Left ventricle myocardium inferior (tissue), 1 donor: ENCODE measurements around the gene PCDHB3. TPM values are rescaled to one million over a fixed set of nuclear protein-coding genes. Genes with fewer than 3 reads are reported as not detected.
"Not testable (repeated sequence)": the region's sequence is repeated elsewhere in the genome, so short reads cannot be mapped to it uniquely, and the experiment has no call there.

ENCODE experiments used
- DNase-seq: peaks from one replicate; pipeline ENCODE4 v3.0.0-alpha.2; 2020
- H3K27ac ChIP-seq: fragments of 200-600 bp; replicated peaks from 2 replicates; pipeline ENCODE4 v1.8.0; 2021
- H3K27me3 ChIP-seq: fragments of 200-600 bp; 2 replicates; pipeline ENCODE4 v1.8.0; 2021; ENCODE audit warnings: low read depth
- H3K36me3 ChIP-seq: fragments of 200-600 bp; 2 replicates; pipeline ENCODE4 v1.8.0; 2021
- H3K4me1 ChIP-seq: fragments of 200-600 bp; 2 replicates; pipeline ENCODE4 v1.8.0; 2021
- H3K4me3 ChIP-seq: fragments of 200-600 bp; 2 replicates; pipeline ENCODE4 v1.8.0; 2021; ENCODE audit warnings: mild to moderate bottlenecking, moderate library complexity
- H3K9me3 ChIP-seq: fragments of 200-600 bp; replicated peaks from 2 replicates; pipeline ENCODE4 v1.8.0; 2021
- intact Hi-C: fragments of 100-400 bp; cut with micrococcal nuclease; formaldehyde crosslinking; loops from one replicate; pipeline ENCODE4 v1.11.0; 2022
- total RNA-seq: library from RNA; stranded (reverse); fragmentation: NEBNext Ultra II Directional; extraction: Animal tissue kit (Norgen Biotek cat#: 25700); gene quantifications from one replicate; pipeline ENCODE4 v1.2.1, GENCODE V29; 2021
- TF ChIP-seq, protein P1 (sequence below): fragments of 200-600 bp; IDR thresholded peaks from 2 replicates; pipeline ENCODE4 v1.8.0; 2021; ENCODE audit warnings: antibody characterized with exemption, mild to moderate bottlenecking, borderline replicate concordance
- donor health status: DM: no; HTN: yes; CAD: no; lungs with severe emphysema.

PCDHB3 gene
- total RNA-seq, 1 donor from 2014 or later: 0.77 TPM

- peak overlapping the region; percentile 65 for H3K4me3 ChIP-seq
- intact Hi-C loops: no loop called here
- H3K36me3 ChIP-seq: no peaks in the 10 kb centered on the region
- H3K4me1 ChIP-seq: peaks cover 5% of the 10 kb centered on the region
- peak overlapping the region; percentile 69 for H3K27ac ChIP-seq
- H3K9me3 ChIP-seq: peaks cover 29% of the 10 kb centered on the region
- H3K27me3 ChIP-seq: peaks cover 51% of the 10 kb centered on the region
- DNase-seq: no peak
- TF ChIP-seq, protein P1, sequence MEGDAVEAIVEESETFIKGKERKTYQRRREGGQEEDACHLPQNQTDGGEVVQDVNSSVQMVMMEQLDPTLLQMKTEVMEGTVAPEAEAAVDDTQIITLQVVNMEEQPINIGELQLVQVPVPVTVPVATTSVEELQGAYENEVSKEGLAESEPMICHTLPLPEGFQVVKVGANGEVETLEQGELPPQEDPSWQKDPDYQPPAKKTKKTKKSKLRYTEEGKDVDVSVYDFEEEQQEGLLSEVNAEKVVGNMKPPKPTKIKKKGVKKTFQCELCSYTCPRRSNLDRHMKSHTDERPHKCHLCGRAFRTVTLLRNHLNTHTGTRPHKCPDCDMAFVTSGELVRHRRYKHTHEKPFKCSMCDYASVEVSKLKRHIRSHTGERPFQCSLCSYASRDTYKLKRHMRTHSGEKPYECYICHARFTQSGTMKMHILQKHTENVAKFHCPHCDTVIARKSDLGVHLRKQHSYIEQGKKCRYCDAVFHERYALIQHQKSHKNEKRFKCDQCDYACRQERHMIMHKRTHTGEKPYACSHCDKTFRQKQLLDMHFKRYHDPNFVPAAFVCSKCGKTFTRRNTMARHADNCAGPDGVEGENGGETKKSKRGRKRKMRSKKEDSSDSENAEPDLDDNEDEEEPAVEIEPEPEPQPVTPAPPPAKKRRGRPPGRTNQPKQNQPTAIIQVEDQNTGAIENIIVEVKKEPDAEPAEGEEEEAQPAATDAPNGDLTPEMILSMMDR: peak; percentile 65
These were observed 15.7 kb upstream of the PCDHB3 start for GRCh38 chr5:141084487-141084989.

GRCh38 chr5:141094481-141095262 lies 5.6 kb upstream of the PCDHB3 start, which contains the start of gene PCDHB2:
PCDHB2 (plus strand) TSS chr5:141094615; CDS start chr5:141094791, 176 bp downstream.
- peak within 1 kb of the TSS; percentile 54 for H3K4me3 ChIP-seq
- DNase-seq: no peak
- peaks cover 69% of the 10 kb centered on the region for H3K27me3 ChIP-seq
- H3K27ac ChIP-seq: peak within 1 kb of the TSS; percentile 17
- no peaks in the 10 kb centered on the region for H3K4me1 ChIP-seq
- intact Hi-C loops: no loop called here
- no peaks in the 10 kb centered on the region for H3K36me3 ChIP-seq
- TF ChIP-seq, protein P1: peak; percentile 45
- H3K9me3 ChIP-seq: peaks cover 73% of the 10 kb centered on the region

GRCh38 chr5:141095263-141095641 lies 5.0 kb upstream of the PCDHB3 start:
- Histone ChIP-seq H3K4me3 (peak overlapping the region; percentile 54), H3K27me3 (peaks cover 75% of the 10 kb centered on the region), H3K9me3 (peaks cover 69% of the 10 kb centered on the region), H3K36me3 (no peaks in the 10 kb centered on the region), H3K4me1 (no peaks in the 10 kb centered on the region), H3K27ac (no peak overlapping the region)
- no peak for DNase-seq
- intact Hi-C loops: no loop called here
- TF ChIP-seq, protein P1: no peak

DNA sequence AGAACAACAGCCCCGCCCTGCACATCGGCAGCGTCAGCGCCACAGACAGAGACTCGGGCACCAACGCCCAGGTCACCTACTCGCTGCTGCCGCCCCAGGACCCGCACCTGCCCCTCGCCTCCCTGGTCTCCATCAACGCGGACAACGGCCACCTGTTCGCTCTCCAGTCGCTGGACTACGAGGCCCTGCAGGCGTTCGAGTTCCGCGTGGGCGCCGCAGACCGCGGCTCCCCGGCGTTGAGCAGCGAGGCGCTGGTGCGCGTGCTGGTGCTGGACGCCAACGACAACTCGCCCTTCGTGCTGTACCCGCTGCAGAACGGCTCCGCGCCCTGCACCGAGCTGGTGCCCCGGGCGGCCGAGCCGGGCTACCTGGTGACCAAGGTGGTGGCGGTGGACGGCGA lies 4.1 kb upstream of the PCDHB3 start:
- H3K36me3 ChIP-seq, H3K4me3 ChIP-seq, intact Hi-C loops, DNase-seq, H3K27ac ChIP-seq, H3K4me1 ChIP-seq: not testable (repeated sequence)
- Histone ChIP-seq H3K9me3 (peaks cover 69% of the 10 kb centered on the region), H3K27me3 (peaks cover 84% of the 10 kb centered on the region)

DNA sequence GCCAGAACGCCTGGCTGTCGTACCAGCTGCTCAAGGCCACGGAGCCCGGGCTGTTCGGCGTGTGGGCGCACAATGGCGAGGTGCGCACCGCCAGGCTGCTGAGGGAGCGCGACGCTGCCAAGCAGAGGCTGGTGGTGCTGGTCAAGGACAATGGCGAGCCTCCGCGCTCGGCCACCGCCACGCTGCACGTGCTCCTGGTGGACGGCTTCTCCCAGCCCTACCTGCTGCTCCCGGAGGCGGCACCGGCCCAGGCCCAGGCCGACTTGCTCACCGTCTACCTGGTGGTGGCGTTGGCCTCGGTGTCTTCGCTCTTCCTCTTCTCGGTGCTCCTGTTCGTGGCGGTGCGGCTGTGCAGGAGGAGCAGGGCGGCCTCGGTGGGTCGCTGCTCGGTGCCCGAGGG lies 3.7 kb upstream of the PCDHB3 start:
- H3K27me3 ChIP-seq: peaks cover 86% of the 10 kb centered on the region
- H3K27ac ChIP-seq, intact Hi-C loops, H3K4me1 ChIP-seq, H3K4me3 ChIP-seq, DNase-seq, H3K36me3 ChIP-seq: not testable (repeated sequence)
- peaks cover 69% of the 10 kb centered on the region for H3K9me3 ChIP-seq

DNA sequence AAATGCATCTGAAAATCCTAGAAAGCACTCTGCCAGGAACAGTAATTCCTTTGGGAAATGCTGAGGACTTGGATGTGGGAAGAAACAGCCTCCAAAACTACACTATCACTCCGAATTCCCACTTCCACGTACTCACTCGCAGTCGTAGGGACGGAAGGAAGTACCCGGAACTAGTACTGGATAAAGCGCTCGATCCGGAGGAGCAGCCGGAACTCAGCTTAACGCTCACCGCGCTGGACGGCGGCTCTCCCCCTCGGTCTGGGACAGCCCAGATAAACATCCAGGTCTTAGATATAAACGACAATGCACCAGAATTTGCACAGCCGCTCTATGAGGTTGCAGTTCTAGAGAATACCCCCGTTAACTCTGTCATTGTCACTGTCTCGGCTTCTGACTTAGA lies 786 bp downstream of the PCDHB3 start:
- intact Hi-C loops: no loop called here
- H3K9me3 ChIP-seq: peaks cover 48% of the 10 kb centered on the region
- TF ChIP-seq, protein P1: no peak
- no peaks in the 10 kb centered on the region for H3K36me3 ChIP-seq
- H3K4me1 ChIP-seq: no peaks in the 10 kb centered on the region
- peak overlapping the region; percentile 33 for H3K27ac ChIP-seq
- H3K4me3 ChIP-seq: peak overlapping the region; percentile 56
- no peak for DNase-seq
- peaks cover 62% of the 10 kb centered on the region for H3K27me3 ChIP-seq

DNA sequence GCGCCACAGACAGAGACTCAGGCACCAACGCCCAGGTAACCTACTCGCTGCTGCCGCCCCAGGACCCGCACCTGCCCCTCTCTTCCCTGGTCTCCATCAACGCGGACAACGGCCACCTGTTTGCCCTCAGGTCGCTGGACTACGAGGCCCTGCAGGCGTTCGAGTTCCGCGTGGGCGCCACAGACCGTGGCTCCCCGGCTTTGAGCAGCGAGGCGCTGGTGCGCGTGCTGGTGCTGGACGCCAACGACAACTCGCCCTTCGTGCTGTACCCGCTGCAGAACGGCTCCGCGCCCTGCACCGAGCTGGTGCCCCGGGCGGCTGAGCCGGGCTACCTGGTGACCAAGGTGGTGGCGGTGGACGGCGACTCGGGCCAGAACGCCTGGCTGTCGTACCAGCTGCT lies 1.8 kb downstream of the PCDHB3 start:
- H3K4me1 ChIP-seq, H3K4me3 ChIP-seq, intact Hi-C loops, DNase-seq, H3K36me3 ChIP-seq, H3K27ac ChIP-seq: not testable (repeated sequence)
- Histone ChIP-seq H3K9me3 (peaks cover 44% of the 10 kb centered on the region), H3K27me3 (peaks cover 57% of the 10 kb centered on the region)

GRCh38 chr5:141102471-141102870 lies 2.2 kb downstream of the PCDHB3 start:
- H3K27ac ChIP-seq, H3K4me1 ChIP-seq, intact Hi-C loops, H3K4me3 ChIP-seq, H3K36me3 ChIP-seq, DNase-seq: not testable (repeated sequence)
- Histone ChIP-seq H3K9me3 (peaks cover 46% of the 10 kb centered on the region), H3K27me3 (peaks cover 53% of the 10 kb centered on the region)
